Neural cell (in vitro differentiated cells): Measurements from ENCODE around the gene FGF2. TPM values are rescaled to one million over a fixed set of nuclear protein-coding genes. Genes with fewer than 3 reads are reported as not detected.

ENCODE experiments used
- H2AFZ ChIP-seq: fragments of 200-600, 300-800 bp; sonication (generic), shearing (Covaris generic); 2 replicates; pipeline ENCODE4 v1.6.0; 2014; ENCODE audit warnings: low read depth, mild to moderate bottlenecking, antibody characterized with exemption, low read length, moderate library complexity
- H3F3A ChIP-seq: fragments of 200-600 bp; shearing (Covaris generic); 2 replicates; pipeline ENCODE4 v1.6.1; 2016; ENCODE audit warnings: mild to moderate bottlenecking, moderate library complexity, mixed read lengths, antibody characterized with exemption, low read length; ENCODE audit not compliant: insufficient read depth, poor library complexity, severe bottlenecking
- H3K27ac ChIP-seq: fragments of 200-600, 300-800 bp; sonication (generic), shearing (Covaris generic); 2 replicates; pipeline ENCODE4 v1.5.1; 2014; ENCODE audit warnings: mild to moderate bottlenecking, low read length, moderate library complexity
- H3K27me3 ChIP-seq: fragments of 300-800, 200-600 bp; sonication (generic), shearing (Covaris generic); 2 replicates; pipeline ENCODE4 v1.6.0; 2014; ENCODE audit warnings: mild to moderate bottlenecking, low read depth, low read length, moderate library complexity; ENCODE audit not compliant: insufficient read depth
- H3K36me3 ChIP-seq: fragments of 300-800, 200-600 bp; sonication (generic), shearing (Covaris generic); 2 replicates; pipeline ENCODE4 v1.5.1; 2014; ENCODE audit warnings: mild to moderate bottlenecking, antibody characterized with exemption, low read length, moderate library complexity; ENCODE audit not compliant: insufficient read depth
- H3K4me2 ChIP-seq: fragments of 300-800, 200-600 bp; sonication (generic), shearing (Covaris generic); 2 replicates; pipeline ENCODE4 v1.6.0; 2014; ENCODE audit warnings: mild to moderate bottlenecking, low read length
- H3K4me3 ChIP-seq: fragments of 300-800, 200-600 bp; sonication (generic), shearing (Covaris generic); 2 replicates; pipeline ENCODE4 v1.5.1; 2014; ENCODE audit warnings: mild to moderate bottlenecking, low read length, moderate library complexity
- H3K79me2 ChIP-seq: fragments of 200-600 bp; shearing (Covaris generic); replicated peaks from 2 replicates; pipeline ENCODE4 v1.6.0; 2014; ENCODE audit warnings: mild to moderate bottlenecking, low read length, moderate library complexity; ENCODE audit not compliant: insufficient read depth
- H3K9ac ChIP-seq: fragments of 300-800, 200-600 bp; sonication (generic), shearing (Covaris generic); 2 replicates; pipeline ENCODE4 v1.6.1; 2016; ENCODE audit warnings: mild to moderate bottlenecking, low read length, mixed read lengths
- H3K9me2 ChIP-seq: fragments of 200-600 bp; shearing (Covaris generic); 2 replicates; pipeline ENCODE4 v1.6.1; 2016; ENCODE audit warnings: mild to moderate bottlenecking, low read length, mixed read lengths; ENCODE audit not compliant: insufficient read depth
- H3K9me3 ChIP-seq: fragments of 200-600, 300-800 bp; sonication (generic), shearing (Covaris generic); 2 replicates; pipeline ENCODE4 v1.6.1; 2016; ENCODE audit warnings: mild to moderate bottlenecking, mixed run types, low read length, moderate library complexity, mixed read lengths
- H4K20me1 ChIP-seq: fragments of 200-600 bp; shearing (Covaris generic); 2 replicates; pipeline ENCODE4 v1.6.1; 2016; ENCODE audit warnings: mild to moderate bottlenecking, mixed run types; ENCODE audit not compliant: insufficient read depth
- EP300 ChIP-seq: fragments of 450-650 bp; conservative IDR thresholded peaks from 2 replicates; pipeline ENCODE4 v1.6.1; 2014; ENCODE audit warnings: antibody characterized with exemption, mild to moderate bottlenecking, moderate library complexity; ENCODE audit not compliant: poor library complexity, severe bottlenecking
- EZH2 ChIP-seq: fragments of 200-600, 300-800 bp; shearing (Covaris generic), sonication (generic); IDR thresholded peaks from 2 replicates; pipeline ENCODE4 v1.6.1; 2014; ENCODE audit warnings: antibody characterized with exemption, low read length, borderline replicate concordance, mild to moderate bottlenecking; ENCODE audit not compliant: insufficient read depth, poor library complexity, severe bottlenecking
- MXI1 ChIP-seq: fragments of 450-650 bp; conservative IDR thresholded peaks from 2 replicates; pipeline ENCODE4 v1.6.1; 2014; ENCODE audit warnings: antibody characterized with exemption, mild to moderate bottlenecking; ENCODE audit not compliant: poor library complexity, severe bottlenecking
- POLR2AphosphoS5 ChIP-seq: IDR thresholded peaks from 2 replicates; pipeline ENCODE4 v1.6.1; 2012
- RAD21 ChIP-seq: fragments of 450-650 bp; conservative IDR thresholded peaks from 2 replicates; pipeline ENCODE4 v1.6.1; 2014; ENCODE audit warnings: antibody characterized with exemption, mild to moderate bottlenecking, moderate library complexity
- SMC3 ChIP-seq: fragments of 450-650 bp; conservative IDR thresholded peaks from 2 replicates; pipeline ENCODE4 v1.6.1; 2014; ENCODE audit warnings: antibody characterized with exemption, mild to moderate bottlenecking, moderate library complexity; ENCODE audit not compliant: poor library complexity
- TAF1 ChIP-seq: IDR thresholded peaks from 2 replicates; pipeline ENCODE4 v1.6.1; 2012; ENCODE audit warnings: low read depth
- polyA plus RNA-seq: library from polyadenylated mRNA; depleted of rRNA; stranded (reverse); fragments of >200 nt; gene quantifications from 2 replicates; pipeline ENCODE4 v1.2.3, GENCODE V29; 2014
- TF ChIP-seq, protein P1 (sequence below): IDR thresholded peaks from 2 replicates; pipeline ENCODE4 v1.6.1; 2012; ENCODE audit warnings: borderline replicate concordance
- TF ChIP-seq, protein P2 (sequence below): fragments of 450-650 bp; IDR thresholded peaks from 2 replicates; pipeline ENCODE4 v1.5.1; 2014; ENCODE audit warnings: antibody characterized with exemption, mild to moderate bottlenecking, moderate library complexity; ENCODE audit not compliant: poor library complexity, severe bottlenecking

Gene FGF2
- polyA plus RNA-seq, 1 donor from 2014 or later = 5.8 TPM

DNA sequence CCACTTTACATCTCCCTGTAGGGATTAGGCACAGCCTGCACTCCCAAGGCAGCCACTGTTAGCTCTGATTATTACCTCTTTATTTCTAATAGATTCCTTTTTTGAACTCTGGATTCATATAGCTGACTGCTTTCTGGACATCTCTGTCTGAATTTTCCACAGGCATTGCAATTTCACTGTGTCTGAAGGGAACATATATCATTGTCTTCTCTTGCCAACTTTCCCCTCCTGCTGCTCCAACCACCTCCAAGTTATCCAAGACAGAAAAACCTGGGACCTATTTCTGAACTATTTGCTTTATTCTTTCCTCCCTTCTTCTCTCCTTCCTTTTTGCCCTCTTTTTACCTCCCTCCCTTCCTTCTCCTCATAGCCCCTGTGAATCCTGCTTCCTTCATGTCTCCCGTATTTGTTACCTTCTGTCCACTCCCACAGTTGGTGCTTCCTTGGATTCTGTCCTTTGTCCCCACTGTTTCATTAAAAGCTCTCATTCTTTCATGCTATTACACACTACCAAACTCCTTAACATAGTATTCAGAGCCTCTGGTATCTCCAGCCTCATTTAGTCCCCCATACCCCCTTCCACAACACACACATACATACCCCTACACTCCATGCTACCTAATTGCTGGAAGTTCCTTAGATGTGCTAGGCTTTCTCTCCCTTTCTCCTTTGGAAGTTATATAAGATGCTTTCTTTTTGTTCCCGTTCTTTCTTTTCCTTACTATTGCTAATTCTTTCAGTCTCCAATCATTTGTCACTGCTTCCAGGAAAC lies 34.7 kb downstream of the FGF2 start:
- no peak overlapping the region for H3K4me2 ChIP-seq
- H3K36me3 ChIP-seq = no peaks in the 10 kb centered on the region
- no peaks in the 10 kb centered on the region for H3F3A ChIP-seq
- no peak overlapping the region for H3K9ac ChIP-seq
- TF ChIP-seq, protein P1, sequence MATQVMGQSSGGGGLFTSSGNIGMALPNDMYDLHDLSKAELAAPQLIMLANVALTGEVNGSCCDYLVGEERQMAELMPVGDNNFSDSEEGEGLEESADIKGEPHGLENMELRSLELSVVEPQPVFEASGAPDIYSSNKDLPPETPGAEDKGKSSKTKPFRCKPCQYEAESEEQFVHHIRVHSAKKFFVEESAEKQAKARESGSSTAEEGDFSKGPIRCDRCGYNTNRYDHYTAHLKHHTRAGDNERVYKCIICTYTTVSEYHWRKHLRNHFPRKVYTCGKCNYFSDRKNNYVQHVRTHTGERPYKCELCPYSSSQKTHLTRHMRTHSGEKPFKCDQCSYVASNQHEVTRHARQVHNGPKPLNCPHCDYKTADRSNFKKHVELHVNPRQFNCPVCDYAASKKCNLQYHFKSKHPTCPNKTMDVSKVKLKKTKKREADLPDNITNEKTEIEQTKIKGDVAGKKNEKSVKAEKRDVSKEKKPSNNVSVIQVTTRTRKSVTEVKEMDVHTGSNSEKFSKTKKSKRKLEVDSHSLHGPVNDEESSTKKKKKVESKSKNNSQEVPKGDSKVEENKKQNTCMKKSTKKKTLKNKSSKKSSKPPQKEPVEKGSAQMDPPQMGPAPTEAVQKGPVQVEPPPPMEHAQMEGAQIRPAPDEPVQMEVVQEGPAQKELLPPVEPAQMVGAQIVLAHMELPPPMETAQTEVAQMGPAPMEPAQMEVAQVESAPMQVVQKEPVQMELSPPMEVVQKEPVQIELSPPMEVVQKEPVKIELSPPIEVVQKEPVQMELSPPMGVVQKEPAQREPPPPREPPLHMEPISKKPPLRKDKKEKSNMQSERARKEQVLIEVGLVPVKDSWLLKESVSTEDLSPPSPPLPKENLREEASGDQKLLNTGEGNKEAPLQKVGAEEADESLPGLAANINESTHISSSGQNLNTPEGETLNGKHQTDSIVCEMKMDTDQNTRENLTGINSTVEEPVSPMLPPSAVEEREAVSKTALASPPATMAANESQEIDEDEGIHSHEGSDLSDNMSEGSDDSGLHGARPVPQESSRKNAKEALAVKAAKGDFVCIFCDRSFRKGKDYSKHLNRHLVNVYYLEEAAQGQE = no peak
- TF ChIP-seq, protein P2, sequence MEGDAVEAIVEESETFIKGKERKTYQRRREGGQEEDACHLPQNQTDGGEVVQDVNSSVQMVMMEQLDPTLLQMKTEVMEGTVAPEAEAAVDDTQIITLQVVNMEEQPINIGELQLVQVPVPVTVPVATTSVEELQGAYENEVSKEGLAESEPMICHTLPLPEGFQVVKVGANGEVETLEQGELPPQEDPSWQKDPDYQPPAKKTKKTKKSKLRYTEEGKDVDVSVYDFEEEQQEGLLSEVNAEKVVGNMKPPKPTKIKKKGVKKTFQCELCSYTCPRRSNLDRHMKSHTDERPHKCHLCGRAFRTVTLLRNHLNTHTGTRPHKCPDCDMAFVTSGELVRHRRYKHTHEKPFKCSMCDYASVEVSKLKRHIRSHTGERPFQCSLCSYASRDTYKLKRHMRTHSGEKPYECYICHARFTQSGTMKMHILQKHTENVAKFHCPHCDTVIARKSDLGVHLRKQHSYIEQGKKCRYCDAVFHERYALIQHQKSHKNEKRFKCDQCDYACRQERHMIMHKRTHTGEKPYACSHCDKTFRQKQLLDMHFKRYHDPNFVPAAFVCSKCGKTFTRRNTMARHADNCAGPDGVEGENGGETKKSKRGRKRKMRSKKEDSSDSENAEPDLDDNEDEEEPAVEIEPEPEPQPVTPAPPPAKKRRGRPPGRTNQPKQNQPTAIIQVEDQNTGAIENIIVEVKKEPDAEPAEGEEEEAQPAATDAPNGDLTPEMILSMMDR = no peak
- no peak for TF ChIP-seq EP300
- TF ChIP-seq RAD21 = no peak
- TF ChIP-seq EZH2 = no peak
- no peak for TF ChIP-seq POLR2AphosphoS5
- TF ChIP-seq TAF1 = no peak
- TF ChIP-seq MXI1 = no peak
- TF ChIP-seq SMC3 = no peak
- H3K79me2 ChIP-seq = peaks cover 18% of the 10 kb centered on the region
- H3K9me2 ChIP-seq = no peaks in the 10 kb centered on the region
- no peaks in the 10 kb centered on the region for H4K20me1 ChIP-seq
- H3K9me3 ChIP-seq = no peaks in the 10 kb centered on the region
- H3K27ac ChIP-seq = no peak overlapping the region
- no peak overlapping the region for H3K4me3 ChIP-seq
- H2AFZ ChIP-seq = no peak overlapping the region
- H3K27me3 ChIP-seq = no peaks in the 10 kb centered on the region

DNA sequence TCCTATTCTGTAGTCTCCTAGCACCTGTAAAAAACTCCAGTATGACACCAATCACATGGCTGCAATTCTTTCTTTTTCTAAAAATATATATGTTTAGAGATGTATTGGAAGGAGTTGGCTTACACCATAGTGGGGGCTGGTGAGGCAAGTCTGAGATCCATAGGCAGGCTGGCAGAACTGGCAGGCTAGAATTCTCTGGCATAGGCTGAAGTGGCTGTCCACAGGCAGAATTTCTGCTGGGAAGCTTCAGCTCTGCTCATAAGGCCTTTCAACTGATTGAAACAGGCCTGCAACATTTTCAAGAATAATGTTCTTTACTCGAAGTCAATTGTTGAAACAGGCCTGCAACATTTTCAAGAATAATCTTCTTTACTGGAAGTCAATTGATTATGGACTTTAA lies 37.0 kb downstream of the FGF2 start:
- H2AFZ ChIP-seq = no peak overlapping the region
- no peak overlapping the region for H3K9ac ChIP-seq
- H3K36me3 ChIP-seq = no peaks in the 10 kb centered on the region
- peaks cover 23% of the 10 kb centered on the region for H3K79me2 ChIP-seq
- no peaks in the 10 kb centered on the region for H3K9me3 ChIP-seq
- no peaks in the 10 kb centered on the region for H4K20me1 ChIP-seq
- TF ChIP-seq SMC3 = no peak
- H3K4me3 ChIP-seq = no peak overlapping the region
- H3K4me2 ChIP-seq = no peak overlapping the region
- H3F3A ChIP-seq = no peaks in the 10 kb centered on the region
- H3K9me2 ChIP-seq = no peaks in the 10 kb centered on the region
- no peak overlapping the region for H3K27ac ChIP-seq
- no peaks in the 10 kb centered on the region for H3K27me3 ChIP-seq
